NCI-H2227 treated with DMSO at 0.1 percent for 48 hours (cell line): ENCODE measurements around the gene CRY1.
"Not testable (repeated sequence)": the region's sequence is repeated elsewhere in the genome, so short reads cannot be mapped to it uniquely, and the experiment has no call there.

ENCODE experiments used
- DNase-seq: peaks from one replicate; lab custom pipeline; 2025; lab: John Stamatoyannopoulos, UW

CRY1 gene

DNA sequence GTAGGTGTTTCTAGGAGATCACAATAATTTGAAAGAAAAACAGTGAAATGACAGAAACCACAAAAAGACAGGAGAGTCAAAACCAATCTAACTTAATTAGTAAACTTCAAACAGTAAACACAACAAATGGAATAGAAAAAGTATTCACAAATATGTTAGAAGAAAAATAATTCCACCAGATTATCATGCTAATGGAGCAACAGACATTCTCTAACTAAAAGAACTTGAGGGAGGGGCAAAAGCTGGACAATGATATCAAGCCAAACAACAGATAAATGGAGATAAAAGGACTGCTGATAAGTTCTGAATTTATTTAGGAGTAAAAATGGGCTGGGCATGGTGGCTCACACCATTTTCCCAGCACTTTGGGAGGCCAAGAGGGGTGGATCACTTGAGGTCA is 28.7 kb downstream of the CRY1 start:
- DNase-seq: no peak

DNA sequence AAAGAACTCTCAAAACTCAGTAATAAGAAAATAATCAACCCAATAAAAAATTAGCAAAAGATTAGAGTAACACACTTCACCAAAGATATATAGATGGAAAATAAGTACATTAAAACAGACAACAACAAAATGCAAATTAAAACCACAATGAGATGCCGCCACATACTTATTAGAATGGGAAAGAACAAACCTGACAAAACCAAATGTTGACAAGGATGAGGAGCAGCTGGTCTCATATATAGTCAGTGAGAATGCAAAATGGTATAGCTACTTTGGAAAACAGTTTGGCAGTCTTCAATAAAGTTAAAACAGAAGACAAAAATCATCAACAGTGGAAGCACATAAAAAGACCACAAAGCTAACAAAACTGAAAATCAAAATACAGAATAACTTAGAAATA is 29.1 kb downstream of the CRY1 start:
- no peak for DNase-seq

DNA sequence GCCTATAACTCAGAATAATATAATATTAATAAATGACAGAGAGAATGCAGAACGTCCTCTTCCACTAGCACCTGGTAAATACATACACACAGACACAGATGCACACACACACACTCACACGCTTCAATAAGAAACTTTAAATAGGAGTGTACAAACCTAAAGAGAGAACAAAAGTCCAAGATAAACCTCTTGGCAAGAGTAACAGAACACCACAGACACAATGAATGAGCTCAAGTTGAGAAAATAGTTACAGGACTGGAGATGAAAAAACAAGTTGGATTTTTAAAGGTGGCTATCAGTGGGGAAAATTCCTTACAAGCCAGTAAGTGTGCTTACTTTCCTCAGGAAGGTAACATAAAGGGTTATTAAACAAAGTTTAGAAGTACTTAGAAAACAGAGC is 35.2 kb downstream of the CRY1 start:
- no peak for DNase-seq

DNA sequence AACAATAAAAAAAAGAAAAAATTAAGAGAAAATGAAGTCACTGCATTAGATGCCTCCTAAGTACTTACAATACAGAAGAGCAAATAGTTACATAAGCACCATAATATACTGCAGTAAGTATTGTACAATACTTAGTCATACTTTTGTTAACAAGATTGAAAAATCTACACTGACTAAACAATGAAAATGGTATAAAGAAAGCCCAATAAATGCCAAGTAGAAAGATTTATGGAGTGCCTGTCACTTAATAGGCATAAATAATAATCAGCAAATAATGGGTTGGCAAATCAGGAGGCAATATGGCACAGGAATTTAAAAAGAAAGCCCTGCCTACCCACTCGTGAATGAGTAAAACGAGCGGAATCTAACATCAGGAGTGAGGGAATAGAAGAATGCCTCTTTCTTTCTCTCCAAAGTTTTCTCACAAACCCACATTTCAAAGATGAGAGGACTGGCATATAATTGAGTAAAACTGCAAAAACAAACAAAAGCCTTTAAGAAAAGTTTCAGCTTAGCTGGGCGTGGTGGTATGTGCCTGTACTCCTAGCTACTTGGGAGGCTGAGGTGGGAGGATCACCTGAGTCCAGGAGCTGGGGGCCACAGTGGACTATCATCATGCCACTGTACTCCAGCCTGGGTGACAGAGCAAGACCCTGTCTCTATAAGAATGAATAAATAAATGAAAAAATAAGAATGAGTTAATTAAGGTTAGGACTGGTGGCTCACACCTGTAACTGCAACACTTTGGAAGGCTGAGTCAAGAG is 36.1 kb downstream of the CRY1 start:
- DNase-seq: no peak

DNA sequence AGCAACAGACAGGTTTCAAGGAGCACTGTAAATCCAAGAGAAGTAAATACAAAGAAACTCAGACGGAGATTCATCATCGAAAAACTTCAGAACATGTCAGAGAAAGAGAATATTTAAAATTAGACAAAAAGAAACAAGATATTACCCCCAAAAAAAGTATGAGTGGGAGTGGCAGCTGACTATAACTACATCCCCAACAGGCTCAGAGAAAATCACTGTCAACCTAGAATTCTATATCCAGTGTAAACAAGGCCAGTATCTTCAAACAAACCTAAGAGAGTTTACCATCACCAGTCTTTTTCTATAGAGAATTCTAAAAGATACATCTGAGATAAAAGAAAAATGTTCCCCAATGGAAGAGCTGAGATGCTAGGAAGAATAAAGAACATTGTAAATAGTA is 39.6 kb downstream of the CRY1 start:
- DNase-seq: no peak

DNA sequence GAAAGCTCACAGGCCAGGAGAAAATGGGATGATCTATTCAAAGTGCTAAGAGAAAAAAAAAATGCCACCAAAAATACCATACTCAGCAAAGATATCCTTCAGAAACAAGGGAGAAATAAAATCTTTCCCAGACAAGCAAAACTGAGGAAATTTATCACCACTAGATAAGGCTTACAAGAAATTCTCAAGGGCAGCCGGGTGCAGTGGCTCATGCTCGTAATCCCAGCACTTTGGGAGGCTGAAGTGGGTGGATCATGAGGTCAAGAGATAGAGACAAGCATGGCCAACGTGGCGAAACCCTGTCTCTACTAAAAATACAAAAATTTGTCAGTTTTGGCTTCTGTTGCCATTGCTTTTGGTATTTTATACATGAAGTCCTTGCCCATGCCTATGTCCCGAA is 48.2 kb downstream of the CRY1 start:
- no peak for DNase-seq

DNA sequence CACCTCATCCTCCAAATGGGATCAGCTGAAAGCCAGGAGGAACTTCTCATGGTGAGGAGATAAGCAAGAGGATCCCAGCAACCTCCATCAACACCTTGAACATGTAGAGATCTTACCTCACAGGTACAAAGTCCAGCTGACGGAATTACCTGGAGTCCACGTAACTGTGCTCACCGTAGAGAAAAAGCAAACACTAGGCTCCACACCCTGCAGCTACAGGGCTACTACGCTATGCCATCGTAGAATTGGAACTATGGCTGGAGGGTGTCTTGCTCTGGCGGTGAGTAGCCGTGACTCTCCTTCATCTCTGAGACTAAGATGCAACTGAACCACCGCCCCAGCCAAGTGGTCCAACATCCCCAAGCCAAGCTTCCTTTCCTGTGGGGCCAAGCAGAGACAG is 50.5 kb downstream of the CRY1 start:
- no peak for DNase-seq

DNA sequence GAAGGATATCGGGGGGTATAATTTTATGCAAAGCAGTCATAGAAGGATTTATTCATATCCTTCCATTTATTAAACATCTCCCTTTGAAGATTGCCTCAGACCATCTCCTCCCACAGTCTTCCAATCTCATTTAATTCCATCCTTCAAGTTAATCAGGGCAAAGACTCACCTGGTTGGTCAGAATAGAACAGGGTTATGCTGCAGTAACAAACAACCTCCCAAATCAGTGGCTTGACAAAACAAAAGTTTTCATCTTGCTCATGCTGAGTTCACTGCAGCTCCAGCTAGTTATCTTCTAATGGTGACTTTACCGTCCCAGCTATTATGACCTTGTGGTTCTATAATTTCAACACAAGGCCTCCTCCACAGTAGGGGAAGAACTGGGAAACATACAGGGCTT is 57.6 kb downstream of the CRY1 start:
- DNase-seq: no peak

DNA sequence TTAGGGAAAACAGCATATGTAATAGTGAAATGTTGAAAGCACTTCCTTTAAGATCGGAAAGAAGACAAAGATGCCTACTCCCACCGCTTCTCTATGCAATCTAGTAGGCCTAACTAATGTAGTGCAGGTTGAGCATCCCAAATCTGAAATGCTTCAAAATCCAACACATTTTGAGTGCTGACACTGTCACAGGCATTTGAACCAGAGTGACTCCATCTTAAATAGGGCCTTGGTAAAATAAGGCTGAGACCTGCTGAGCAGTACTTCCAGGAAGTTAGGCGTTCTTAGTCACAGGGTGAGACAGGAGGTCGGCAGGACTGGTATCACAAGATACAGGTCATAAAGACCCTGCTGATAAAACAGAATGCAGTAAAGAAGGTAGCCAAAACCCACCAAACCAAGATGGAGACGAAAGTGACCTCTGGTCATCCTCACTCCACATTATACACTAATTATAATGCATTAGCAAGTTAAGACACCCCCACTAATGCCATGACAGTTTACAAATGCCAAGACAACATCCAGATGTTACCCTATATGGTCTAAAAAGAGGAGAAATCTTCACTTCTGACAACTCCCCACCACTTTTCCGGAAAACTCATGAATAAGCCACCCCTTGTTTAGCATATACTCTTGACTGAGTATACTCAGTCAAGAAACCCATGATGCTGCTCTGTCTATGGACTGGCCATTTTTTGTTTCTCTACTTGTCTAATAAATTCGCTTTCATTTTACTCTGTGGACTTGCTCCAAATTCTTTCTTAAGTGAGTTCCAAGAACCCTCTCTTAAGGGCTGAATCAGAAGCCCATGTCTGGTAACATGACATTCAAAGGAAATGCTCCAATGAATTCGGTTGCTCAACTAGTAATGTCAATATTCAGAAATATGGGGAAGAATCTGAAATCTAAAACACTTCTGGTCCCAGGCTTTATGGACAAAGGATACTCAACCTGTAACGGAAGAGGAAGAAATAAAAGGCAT is 59.3 kb downstream of the CRY1 start:
- DNase-seq: no peak

DNA sequence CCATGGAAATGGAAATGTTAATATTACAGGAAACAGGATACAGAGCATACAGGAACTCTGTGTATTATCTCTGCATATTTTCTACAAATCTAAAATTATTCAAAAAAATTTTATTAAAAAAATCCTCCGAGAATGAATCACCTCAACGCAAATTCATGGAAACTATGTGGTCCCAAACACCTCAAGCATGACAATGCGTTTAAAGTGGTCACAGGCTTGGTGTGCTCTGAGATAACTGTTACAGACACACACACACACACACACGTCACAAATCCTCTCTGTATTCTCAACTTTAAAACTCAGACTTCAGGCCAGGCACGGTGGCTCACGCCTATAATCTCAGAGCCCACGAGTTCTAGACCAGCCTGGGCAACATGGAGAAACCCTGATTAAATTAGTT is 61.1 kb downstream of the CRY1 start:
- DNase-seq: no peak

DNA sequence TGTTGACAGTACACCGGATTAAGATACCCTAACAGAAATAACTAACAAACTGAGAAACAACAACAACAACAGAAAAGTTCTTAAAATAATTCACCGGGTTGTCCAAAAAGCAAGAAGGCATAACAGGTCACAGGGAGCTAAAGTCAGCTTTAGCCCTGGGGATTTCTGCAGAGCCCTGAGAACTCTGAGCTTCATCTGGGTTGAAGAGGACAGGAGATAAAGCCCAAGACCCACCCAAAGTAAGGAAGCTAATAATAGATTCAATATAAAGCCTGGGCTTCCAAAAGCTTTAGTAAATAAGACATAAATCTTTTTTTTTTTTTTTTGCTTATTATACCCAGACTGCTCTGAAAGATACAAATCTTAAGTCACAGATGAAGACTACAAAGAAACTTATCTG is 62.3 kb downstream of the CRY1 start:
- no peak for DNase-seq

DNA sequence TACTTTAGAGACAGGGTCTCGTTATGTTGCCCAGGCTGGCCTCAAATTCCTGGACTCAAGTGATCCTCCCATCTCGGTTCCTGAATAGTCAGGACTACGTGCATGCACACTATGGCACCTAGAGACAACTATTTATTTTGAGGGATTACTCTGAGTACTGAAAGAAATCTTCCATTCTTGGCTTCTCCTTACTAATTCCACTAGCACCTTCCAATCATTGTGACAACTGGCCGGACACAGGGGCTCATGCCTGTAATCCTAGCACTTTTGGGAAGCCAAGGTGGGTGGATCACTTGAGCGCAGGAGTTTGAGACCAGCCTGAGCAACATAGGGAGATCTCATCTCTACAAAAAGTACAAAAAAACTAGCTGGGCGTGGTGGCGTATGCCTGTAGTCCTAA is 64.3 kb downstream of the CRY1 start:
- DNase-seq: no peak

DNA sequence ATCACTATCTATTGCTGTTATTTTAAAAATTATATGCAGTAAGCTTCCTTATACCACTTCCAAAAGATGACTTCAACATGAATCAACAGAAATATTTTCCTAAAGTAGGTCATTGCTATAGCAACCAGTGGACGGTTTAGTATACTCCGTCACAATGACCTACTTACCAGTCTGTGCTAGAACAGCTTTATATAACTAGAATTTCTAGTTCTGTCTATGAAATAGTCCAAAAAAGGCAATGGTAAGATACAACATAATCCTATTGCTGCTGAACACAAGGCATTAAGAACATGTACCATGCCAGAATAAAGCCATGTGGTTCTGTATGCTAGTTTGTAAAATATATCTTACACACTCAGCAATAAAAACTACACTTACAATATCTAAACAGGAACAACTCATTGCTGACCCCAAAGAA is 65.7 kb downstream of the CRY1 start:
- peak; percentile 28 for DNase-seq

DNA sequence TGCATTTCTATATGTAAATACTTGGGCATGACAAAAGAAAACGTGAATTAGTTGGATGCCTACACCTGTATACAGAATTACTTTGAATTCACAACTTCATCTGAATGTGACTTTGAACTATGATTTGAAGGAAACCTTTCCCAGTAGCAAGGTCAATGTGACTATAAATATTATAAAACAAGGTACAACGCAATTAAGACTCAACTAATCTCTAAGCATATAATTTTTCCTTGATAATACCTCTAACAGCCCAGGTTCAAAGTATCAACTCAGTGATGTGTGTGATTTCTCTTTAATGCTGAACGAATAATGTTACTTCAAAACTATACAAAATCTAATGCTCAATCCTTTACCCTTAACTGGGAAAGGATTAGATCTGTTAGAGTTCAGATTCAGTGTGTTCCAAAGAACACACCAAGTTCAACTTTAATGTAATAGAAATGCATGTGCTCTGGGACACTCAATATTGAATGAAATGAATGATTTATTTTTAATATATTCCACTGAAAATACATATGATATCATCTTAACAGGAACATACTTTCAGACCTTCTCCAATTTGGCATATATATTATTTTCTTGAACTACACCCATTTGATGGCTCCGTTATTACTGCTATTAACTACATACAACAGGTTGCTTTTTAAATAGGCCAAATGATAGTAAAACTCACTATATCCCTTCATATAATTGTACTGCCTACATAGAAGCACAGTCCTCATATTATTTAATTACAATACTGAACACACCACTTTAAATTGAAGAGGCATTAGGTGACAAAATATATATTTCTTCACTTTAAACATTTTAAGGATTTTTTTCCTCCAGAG is 66.3 kb downstream of the CRY1 start:
- no peak for DNase-seq

DNA sequence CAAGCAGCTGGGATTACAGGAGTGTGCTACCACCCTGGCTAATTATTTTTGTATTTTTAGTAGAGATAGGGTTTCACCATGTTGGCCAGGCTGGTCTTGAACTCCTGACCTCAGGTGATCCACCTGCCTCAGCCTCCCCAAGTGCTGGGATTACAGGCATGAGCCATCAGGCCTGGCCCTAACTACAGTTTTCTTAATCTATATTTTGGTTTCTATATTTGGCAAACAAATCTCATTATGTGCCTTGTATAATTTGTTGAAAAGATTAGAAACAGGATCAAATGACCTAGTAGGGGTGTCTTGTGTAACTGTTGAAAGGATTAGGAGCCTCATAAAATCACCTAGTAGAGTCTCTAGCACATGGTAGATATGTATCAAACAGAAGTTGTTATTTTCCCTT is 67.0 kb downstream of the CRY1 start:
- not testable (repeated sequence) for DNase-seq

DNA sequence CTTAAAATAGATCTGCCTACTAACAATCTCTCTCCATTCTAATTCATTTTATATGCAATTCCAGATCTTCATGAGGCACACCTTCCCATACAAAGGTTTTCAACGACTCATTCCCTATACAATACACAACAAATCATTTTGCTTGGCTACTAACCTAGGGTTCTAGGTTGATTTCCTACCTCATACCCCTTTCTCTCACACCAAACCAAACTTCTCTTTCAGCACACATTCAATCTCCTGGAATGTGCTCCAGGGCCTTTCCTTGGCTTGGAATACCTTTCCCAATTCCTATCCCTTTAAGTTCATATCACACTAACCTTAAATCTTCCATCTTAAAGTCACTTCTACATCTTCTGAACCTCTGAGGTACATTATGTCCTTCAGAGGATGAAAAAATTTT is 67.7 kb downstream of the CRY1 start:
- no peak for DNase-seq

DNA sequence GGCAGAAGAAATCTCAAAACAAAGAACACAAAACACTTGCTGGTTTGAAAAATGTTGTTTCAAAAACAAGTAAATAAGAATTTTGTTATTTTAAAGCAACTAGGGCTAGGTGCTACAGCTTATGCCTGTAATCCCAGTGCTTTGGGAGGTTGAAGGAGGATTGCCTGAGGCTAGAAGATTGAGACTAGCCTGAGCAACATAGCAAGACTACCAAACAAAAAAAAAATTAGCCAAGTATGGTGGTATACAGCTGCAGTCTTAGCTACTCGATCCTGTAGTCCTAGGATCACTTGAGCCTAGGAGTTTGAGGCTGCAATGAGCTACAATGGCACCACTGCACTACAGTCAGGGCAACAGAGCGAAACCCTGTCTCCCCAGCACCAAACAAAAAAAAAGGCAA is 73.8 kb downstream of the CRY1 start:
- DNase-seq: no peak

DNA sequence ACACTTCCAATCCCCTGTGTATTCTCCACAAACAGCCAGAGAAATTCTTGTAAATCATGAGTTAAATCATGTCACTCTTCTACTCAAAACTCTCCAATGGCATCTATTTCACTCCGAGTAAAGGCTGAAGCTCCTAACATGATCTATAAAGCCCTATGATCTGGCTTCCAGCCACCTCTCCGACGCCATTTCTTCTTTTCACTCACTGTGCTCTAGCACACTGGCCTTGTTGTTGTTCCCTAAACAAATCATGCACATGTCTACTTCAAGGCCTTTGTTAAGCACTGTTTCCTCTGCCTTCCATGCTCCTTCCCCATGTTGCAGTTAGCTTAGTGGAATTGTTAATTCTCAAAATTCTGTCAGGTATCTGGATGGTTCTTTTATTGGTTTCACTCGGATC is 76.3 kb downstream of the CRY1 start:
- no peak for DNase-seq

DNA sequence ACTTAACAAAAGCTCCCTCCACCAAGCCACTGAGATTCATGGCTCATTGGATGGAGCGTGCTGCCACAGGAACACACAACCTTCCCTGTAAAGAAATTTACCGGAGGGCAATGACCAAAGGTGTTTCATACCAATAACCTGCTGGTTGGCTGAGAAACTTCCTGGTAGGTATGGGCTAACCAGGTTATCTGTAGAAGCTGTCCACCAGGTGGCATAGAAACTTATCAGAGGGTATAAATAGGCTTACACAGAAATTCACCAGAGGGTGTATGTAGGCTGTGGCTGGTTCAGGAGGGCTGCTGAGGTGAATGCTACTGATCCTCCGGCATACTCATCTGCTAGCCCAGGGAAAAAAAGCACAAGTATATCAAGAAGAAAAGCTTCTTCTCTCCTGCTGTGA is 79.3 kb downstream of the CRY1 start:
- DNase-seq: no peak

DNA sequence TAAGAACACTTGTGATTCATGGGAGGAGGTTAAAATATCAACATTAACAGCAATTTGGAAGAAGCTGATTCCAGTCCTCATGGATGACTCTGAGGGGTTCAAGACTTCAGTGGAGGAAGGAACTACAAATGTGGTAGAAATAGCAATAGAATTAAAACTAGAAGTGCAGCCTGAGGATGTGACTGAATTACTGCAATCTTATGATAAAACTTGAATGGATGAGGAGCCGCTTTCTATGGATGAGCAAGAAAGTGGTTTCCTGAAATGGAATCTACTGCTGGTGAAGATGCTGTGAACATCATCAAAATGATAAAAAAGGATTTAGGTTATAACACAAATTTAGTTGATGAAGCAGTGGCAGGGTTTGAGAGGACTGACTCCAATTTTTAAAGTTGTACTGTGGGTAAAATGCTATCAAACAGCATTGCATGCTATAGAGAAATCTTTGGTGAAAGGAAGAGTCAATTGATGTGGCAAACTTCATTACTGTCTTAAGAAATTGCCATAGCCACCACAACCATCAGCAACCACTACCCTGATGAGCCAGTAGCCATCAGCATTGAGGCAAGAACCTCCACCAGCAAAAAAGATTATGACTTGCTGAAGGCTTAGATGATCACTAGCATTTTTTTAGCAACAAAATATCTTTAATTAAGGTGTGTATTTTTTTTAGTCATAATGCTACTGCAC is 80.5 kb downstream of the CRY1 start:
- DNase-seq: no peak

DNA sequence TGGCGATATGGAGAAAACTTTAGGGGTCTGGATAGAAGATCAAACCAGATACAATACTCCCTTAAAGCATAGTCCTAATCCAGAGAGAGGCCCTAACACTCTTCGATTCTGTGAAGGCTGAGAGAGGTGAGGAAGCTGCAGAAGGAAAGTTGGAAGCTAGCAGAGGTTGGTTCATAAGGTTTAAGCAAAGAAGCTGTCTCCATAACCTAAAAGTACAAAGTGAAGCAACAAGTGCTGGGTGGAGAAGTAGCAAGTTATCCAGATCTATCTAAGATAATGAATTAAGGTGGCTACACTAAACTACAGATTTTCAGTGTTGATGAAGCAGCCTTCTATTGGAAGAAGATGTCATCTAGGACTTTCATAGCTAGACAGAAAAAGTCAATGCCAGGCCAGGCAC is 81.8 kb downstream of the CRY1 start:
- no peak for DNase-seq

DNA sequence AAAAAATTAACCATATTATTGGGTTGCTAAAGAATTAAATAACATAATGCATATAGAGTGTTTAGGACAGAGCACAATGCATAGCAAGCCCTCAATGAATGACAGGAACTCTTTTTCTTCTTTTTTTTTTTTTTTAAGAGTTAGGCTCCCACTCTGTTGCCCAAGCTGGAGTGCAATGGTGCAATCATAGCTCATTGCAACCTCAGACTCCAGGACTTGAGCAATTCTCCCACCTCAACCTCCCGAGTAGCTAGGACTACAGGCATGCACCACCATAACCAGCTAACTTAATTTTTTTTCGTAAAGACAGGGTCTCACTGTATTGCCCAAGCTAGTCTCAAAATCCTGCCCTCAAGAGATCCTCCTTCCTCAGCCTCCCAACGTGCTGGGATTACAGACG is 85.9 kb downstream of the CRY1 start:
- no peak for DNase-seq
